DMS153 (cell line): ENCODE measurements around the gene TOM1L2.
A peak's percentile ranks its signal among the peaks of the same experiment; 100 is the strongest.
"Not testable (repeated sequence)": the region's sequence is repeated elsewhere in the genome, so short reads cannot be mapped to it uniquely, and the experiment has no call there.

Experiments used
- DNase-seq: peaks from one replicate; lab custom pipeline; 2025; lab: John Stamatoyannopoulos, UW

Gene TOM1L2

GRCh38 chr17:17972126-17972951 is at the start of gene TOM1L2, which contains the start of gene DRC3:
Gene TOM1L2, minus strand, starts transcription at chr17:17972400. Its CDS starts 87 bp downstream, at chr17:17972313.
Gene DRC3, plus strand, starts transcription at chr17:17972862. Its CDS starts 4,737 bp downstream, at chr17:17977599.
- DNase-seq, result peak; percentile 99

- no peak for DNase-seq
Measured at GRCh38 chr17:18021372-18021771, 49.2 kb upstream of the TOM1L2 start.

GRCh38 chr17:18020971-18021370 is 48.8 kb upstream of the TOM1L2 start:
- DNase-seq, result no peak

GRCh38 chr17:18019838-18020154 is 47.6 kb upstream of the TOM1L2 start:
- DNase-seq, result no peak

GRCh38 chr17:18018411-18018921 is 46.3 kb upstream of the TOM1L2 start:
- DNase-seq, result no peak

GRCh38 chr17:18017958-18018357 is 45.8 kb upstream of the TOM1L2 start:
- DNase-seq, result no peak

GRCh38 chr17:18016426-18016825 is 44.2 kb upstream of the TOM1L2 start:
- no peak for DNase-seq

- no peak for DNase-seq
Measured at GRCh38 chr17:18015593-18015992, 43.4 kb upstream of the TOM1L2 start.

GRCh38 chr17:18014006-18014405 is 41.8 kb upstream of the TOM1L2 start:
- DNase-seq, result no peak

- DNase-seq, result no peak
Measured at GRCh38 chr17:18011286-18011685, 39.1 kb upstream of the TOM1L2 start.

GRCh38 chr17:18009609-18010420 is 37.6 kb upstream of the TOM1L2 start:
- no peak for DNase-seq

- DNase-seq, result no peak
Measured at GRCh38 chr17:18008496-18009268, 36.5 kb upstream of the TOM1L2 start.

- DNase-seq, result no peak
Measured at GRCh38 chr17:18006495-18007239, 34.5 kb upstream of the TOM1L2 start.

GRCh38 chr17:18005496-18005895 is 33.3 kb upstream of the TOM1L2 start:
- no peak for DNase-seq

GRCh38 chr17:18004884-18005305 is 32.7 kb upstream of the TOM1L2 start:
- no peak for DNase-seq

GRCh38 chr17:18004345-18004744 is 32.1 kb upstream of the TOM1L2 start:
- DNase-seq, result no peak

GRCh38 chr17:18002171-18002570 is 30.0 kb upstream of the TOM1L2 start:
- no peak for DNase-seq

GRCh38 chr17:18000030-18000408 is 27.8 kb upstream of the TOM1L2 start:
- DNase-seq, result no peak

- no peak for DNase-seq
Measured at GRCh38 chr17:17999364-18000029, 27.3 kb upstream of the TOM1L2 start.

GRCh38 chr17:17998934-17999333 is 26.7 kb upstream of the TOM1L2 start:
- DNase-seq, result no peak

GRCh38 chr17:17995887-17996286 is 23.7 kb upstream of the TOM1L2 start:
- DNase-seq, result not testable (repeated sequence)
